WTC11 (cell line): Measurements from ENCODE around the gene TPCN2. TPM values are rescaled to one million over a fixed set of nuclear protein-coding genes. Genes with fewer than 3 reads are reported as not detected.

Experiments
- ATAC-seq: fragments of 200-7000 bp; cut with Tn5 transposase; 2 replicates; pipeline ENCODE4 v1.10.0; 2021; ENCODE audit warnings: mild to moderate bottlenecking, moderate library complexity
- CTCF ChIA-PET: fragments of 300-600 bp; sonication (Branson Sonifier 250); formaldehyde crosslinking; loops from one replicate; lab custom pipeline; 2021; ENCODE audit warnings: antibody characterized with exemption; lab: Charles Lee
- POLR2A ChIA-PET: fragments of 350-600 bp; sonication (Branson Sonifier 250); formaldehyde crosslinking; loops from one replicate; lab custom pipeline; 2021; ENCODE audit warnings: antibody characterized with exemption; lab: Charles Lee
- DNase-seq: peaks from one replicate; pipeline ENCODE4 v3.0.0; 2021; ENCODE audit warnings: low spot score
- H3K27ac Mint-ChIP-seq: 2 replicates; pipeline ENCODE4 v1.8.0; 2021; ENCODE audit warnings: mixed read lengths
- H3K27me3 Mint-ChIP-seq: 2 replicates; pipeline ENCODE4 v1.8.0; 2021; ENCODE audit warnings: low read depth, mild to moderate bottlenecking, moderate library complexity, mixed read lengths
- H3K36me3 Mint-ChIP-seq: 2 replicates; pipeline ENCODE4 v1.8.0; 2021; ENCODE audit warnings: mixed read lengths
- H3K4me1 Mint-ChIP-seq: 2 replicates; pipeline ENCODE4 v1.8.0; 2022; ENCODE audit warnings: mixed read lengths
- H3K4me3 Mint-ChIP-seq: 2 replicates; pipeline ENCODE4 v1.8.0; 2021; ENCODE audit warnings: mild to moderate bottlenecking, moderate library complexity, mixed read lengths
- H3K9me3 Mint-ChIP-seq: 2 replicates; pipeline ENCODE4 v1.8.0; 2021; ENCODE audit warnings: mixed read lengths
- AFF4 ChIP-seq: sonication (generic); formaldehyde crosslinking; IDR thresholded peaks from 2 replicates; pipeline ENCODE4 v1.8.1; 2023; ENCODE audit warnings: mild to moderate bottlenecking, missing genetic modification reagents, borderline replicate concordance
- CBFB ChIP-seq: sonication (generic); formaldehyde crosslinking; IDR thresholded peaks from 2 replicates; pipeline ENCODE4 v1.8.1; 2022; ENCODE audit warnings: mild to moderate bottlenecking, low read depth, missing genetic modification reagents
- E2F4 ChIP-seq: sonication (generic); formaldehyde crosslinking; IDR thresholded peaks from 2 replicates; pipeline ENCODE4 v1.8.1; 2022; ENCODE audit warnings: low read depth, mild to moderate bottlenecking, moderate library complexity, missing genetic modification reagents, borderline replicate concordance
- HMGXB4 ChIP-seq: sonication (generic); formaldehyde crosslinking; IDR thresholded peaks from 2 replicates; pipeline ENCODE4 v1.8.1; 2023; ENCODE audit warnings: mild to moderate bottlenecking, moderate library complexity, missing genetic modification reagents
- IRF2 ChIP-seq: sonication (generic); formaldehyde crosslinking; IDR thresholded peaks from 2 replicates; pipeline ENCODE4 v1.8.0; 2022; ENCODE audit warnings: low read depth, missing genetic modification reagents, borderline replicate concordance
- MLX ChIP-seq: sonication (generic); formaldehyde crosslinking; IDR thresholded peaks from 2 replicates; pipeline ENCODE4 v1.8.1; 2023; ENCODE audit warnings: mild to moderate bottlenecking, missing genetic modification reagents, moderate library complexity
- MXD4 ChIP-seq: fragments of 250-450 bp; sonication (Bioruptor Pico); IDR thresholded peaks from 2 replicates; pipeline ENCODE4 v1.8.0; 2021; ENCODE audit warnings: mild to moderate bottlenecking, moderate library complexity, borderline replicate concordance
- MYBL2 ChIP-seq: sonication (generic); formaldehyde crosslinking; IDR thresholded peaks from 2 replicates; pipeline ENCODE4 v1.8.1; 2023; ENCODE audit warnings: mild to moderate bottlenecking, moderate library complexity, missing genetic modification reagents
- NFATC4 ChIP-seq: fragments of 250-450 bp; sonication (Bioruptor Pico); IDR thresholded peaks from 2 replicates; pipeline ENCODE4 v1.9.0; 2021; ENCODE audit warnings: mild to moderate bottlenecking
- PREB ChIP-seq: sonication (generic); formaldehyde crosslinking; IDR thresholded peaks from 2 replicates; pipeline ENCODE4 v1.8.1; 2022; ENCODE audit warnings: mild to moderate bottlenecking, missing genetic modification reagents, moderate library complexity, borderline replicate concordance
- SOX15 ChIP-seq: fragments of 250-450 bp; sonication (Bioruptor Pico); IDR thresholded peaks from 2 replicates; pipeline ENCODE4 v1.9.0; 2021; ENCODE audit warnings: mild to moderate bottlenecking
- STAT6 ChIP-seq: sonication (generic); formaldehyde crosslinking; conservative IDR thresholded peaks from 2 replicates; pipeline ENCODE4 v1.8.1; 2023; ENCODE audit warnings: mild to moderate bottlenecking, low read depth, missing genetic modification reagents, moderate library complexity
- ZBTB21 ChIP-seq: sonication (generic); formaldehyde crosslinking; IDR thresholded peaks from 2 replicates; pipeline ENCODE4 v1.8.1; 2023; ENCODE audit warnings: mild to moderate bottlenecking, missing genetic modification reagents, borderline replicate concordance
- ZNF219 ChIP-seq: sonication (generic); formaldehyde crosslinking; IDR thresholded peaks from 2 replicates; pipeline ENCODE4 v1.8.0; 2023; ENCODE audit warnings: missing genetic modification reagents, mild to moderate bottlenecking, borderline replicate concordance
- ZNF425 ChIP-seq: fragments of 250-450 bp; sonication (Bioruptor Pico); conservative IDR thresholded peaks from 2 replicates; pipeline ENCODE4 v1.9.0; 2021; ENCODE audit warnings: mild to moderate bottlenecking
- total RNA-seq: library from RNA; stranded (reverse); gene quantifications from 3 replicates; pipeline ENCODE4 v1.2.3, GENCODE V29; 2021
- TF ChIP-seq, protein P1 (sequence below): fragments of 200-600 bp; IDR thresholded peaks from 2 replicates; pipeline ENCODE4 v1.8.0; 2022; ENCODE audit warnings: antibody characterized with exemption
- TF ChIP-seq, protein P2 (sequence below): sonication (generic); formaldehyde crosslinking; IDR thresholded peaks from 2 replicates; pipeline ENCODE4 v1.8.0; 2022; ENCODE audit warnings: mild to moderate bottlenecking, missing genetic modification reagents

TPCN2 gene
- total RNA-seq, 1 experiment from 2014 or later = 24.6 TPM

DNA sequence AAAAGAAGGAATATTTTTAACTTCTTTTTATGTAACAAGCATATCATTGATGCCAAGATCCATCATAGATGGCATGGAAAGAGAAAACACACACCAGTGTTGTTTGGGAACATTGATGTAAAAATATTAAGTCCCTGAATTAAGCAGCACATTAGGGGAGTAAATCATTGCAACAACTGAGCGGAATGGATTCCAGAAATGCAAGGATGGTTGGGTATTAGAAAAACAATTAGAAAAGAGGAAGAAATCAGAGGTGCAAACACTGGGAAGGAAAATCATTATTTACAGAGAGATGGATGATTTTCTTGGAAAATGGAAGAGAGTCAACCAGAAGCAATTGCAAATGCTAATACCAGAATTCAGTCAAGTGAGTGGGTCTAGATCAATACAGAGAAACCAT lies 115.1 kb downstream of the TPCN2 start:
- peaks cover 9% of the 10 kb centered on the region for H3K4me1 Mint-ChIP-seq
- ATAC-seq = no peak
- TF ChIP-seq IRF2 (CRISPR knock-in tag) = no peak
- no peaks in the 10 kb centered on the region; the same call in 1 of the 2 replicates for H3K27me3 Mint-ChIP-seq
- DNase-seq = no peak
- no peak overlapping the region for H3K27ac Mint-ChIP-seq
- peaks cover 24% of the 10 kb centered on the region for H3K9me3 Mint-ChIP-seq
- H3K36me3 Mint-ChIP-seq = no peaks in the 10 kb centered on the region; the same call in 1 of the 2 replicates
- H3K4me3 Mint-ChIP-seq = no peak overlapping the region
- CTCF ChIA-PET = no interaction called here
- POLR2A ChIA-PET = no interaction called here

DNA sequence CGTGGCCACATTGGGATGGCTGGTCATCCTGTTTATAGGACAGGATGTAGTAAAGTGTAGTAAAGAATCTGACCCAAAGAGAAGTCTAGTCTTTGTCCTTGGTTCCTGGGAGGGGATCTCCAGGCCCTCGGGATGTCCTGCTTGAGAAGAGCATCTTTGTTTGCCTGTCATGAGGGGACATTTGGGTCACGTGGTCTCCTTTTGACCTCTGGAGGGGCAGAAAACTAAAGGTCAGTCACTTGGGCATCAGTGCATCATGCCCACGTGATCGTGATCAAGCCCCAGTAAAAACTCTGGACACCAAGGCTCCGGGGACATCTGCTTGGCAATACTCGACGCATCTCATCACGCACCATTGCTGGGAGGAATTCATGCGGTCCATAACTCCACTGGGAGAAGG lies 116.1 kb downstream of the TPCN2 start:
- no peak overlapping the region for H3K27ac Mint-ChIP-seq
- DNase-seq (no peak), ATAC-seq (no peak)
- CTCF ChIA-PET = no interaction called here
- peaks cover 9% of the 10 kb centered on the region for H3K4me1 Mint-ChIP-seq
- no peak overlapping the region for H3K4me3 Mint-ChIP-seq
- POLR2A ChIA-PET = no interaction called here
- H3K36me3 Mint-ChIP-seq = no peaks in the 10 kb centered on the region; the same call in 1 of the 2 replicates
- H3K27me3 Mint-ChIP-seq = no peaks in the 10 kb centered on the region; the same call in 1 of the 2 replicates
- H3K9me3 Mint-ChIP-seq = peaks cover 33% of the 10 kb centered on the region
- TF ChIP-seq HMGXB4 (CRISPR knock-in tag) (no peak), MYBL2 (no peak), ZNF219 (no peak), SOX15 (CRISPR knock-in tag) (no peak), IRF2 (CRISPR knock-in tag) (no peak), STAT6 (CRISPR knock-in tag) (no peak), E2F4 (CRISPR knock-in tag) (no peak), ZNF425 (CRISPR knock-in tag) (no peak), PREB (CRISPR knock-in tag) (no peak), ZBTB21 (CRISPR knock-in tag) (no peak), MLX (CRISPR knock-in tag) (no peak), MXD4 (CRISPR knock-in tag) (no peak), AFF4 (CRISPR knock-in tag) (no peak), NFATC4 (CRISPR knock-in tag) (no peak), CBFB (CRISPR knock-in tag) (no peak)
- TF ChIP-seq, protein P1, sequence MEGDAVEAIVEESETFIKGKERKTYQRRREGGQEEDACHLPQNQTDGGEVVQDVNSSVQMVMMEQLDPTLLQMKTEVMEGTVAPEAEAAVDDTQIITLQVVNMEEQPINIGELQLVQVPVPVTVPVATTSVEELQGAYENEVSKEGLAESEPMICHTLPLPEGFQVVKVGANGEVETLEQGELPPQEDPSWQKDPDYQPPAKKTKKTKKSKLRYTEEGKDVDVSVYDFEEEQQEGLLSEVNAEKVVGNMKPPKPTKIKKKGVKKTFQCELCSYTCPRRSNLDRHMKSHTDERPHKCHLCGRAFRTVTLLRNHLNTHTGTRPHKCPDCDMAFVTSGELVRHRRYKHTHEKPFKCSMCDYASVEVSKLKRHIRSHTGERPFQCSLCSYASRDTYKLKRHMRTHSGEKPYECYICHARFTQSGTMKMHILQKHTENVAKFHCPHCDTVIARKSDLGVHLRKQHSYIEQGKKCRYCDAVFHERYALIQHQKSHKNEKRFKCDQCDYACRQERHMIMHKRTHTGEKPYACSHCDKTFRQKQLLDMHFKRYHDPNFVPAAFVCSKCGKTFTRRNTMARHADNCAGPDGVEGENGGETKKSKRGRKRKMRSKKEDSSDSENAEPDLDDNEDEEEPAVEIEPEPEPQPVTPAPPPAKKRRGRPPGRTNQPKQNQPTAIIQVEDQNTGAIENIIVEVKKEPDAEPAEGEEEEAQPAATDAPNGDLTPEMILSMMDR = no peak
- TF ChIP-seq, protein P2, sequence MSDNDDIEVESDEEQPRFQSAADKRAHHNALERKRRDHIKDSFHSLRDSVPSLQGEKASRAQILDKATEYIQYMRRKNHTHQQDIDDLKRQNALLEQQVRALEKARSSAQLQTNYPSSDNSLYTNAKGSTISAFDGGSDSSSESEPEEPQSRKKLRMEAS (CRISPR knock-in tag) = no peak
